Measurements from ENCODE around the gene GTF2F2.

GTF2F2 gene

DNA sequence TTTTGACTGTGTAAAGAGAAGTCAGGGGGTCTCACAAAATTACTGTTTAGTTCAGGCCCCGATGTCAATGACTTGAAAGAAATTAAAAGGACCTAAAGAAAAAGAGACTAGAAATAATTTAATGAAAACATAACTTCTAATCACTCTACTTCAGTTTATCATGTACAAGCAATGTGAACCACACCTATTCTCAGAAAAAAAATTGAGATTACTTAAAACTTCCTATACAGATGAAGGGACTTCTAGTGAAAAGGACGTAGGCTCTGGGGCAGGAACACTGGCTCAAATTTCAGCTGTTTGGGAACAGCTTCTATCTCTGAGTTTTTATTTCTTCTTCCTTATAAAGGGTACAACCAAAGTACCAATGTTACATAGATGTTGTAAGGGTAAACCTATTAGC, 182.7 kb downstream of the GTF2F2 start:
- ChIA-PET POLR2A (no interaction called here), CTCF (no interaction called here)
- no peak for DNase-seq (ENCODE audit: extremely low spot score)
- TF ChIP-seq TARDBP (IDR thresholded peaks at IDR 0.05) (no peak), LEF1 (IDR thresholded peaks at IDR 0.05; ENCODE audit: borderline replicate concordance) (no peak), ELF4 (IDR thresholded peaks at IDR 0.05) (no peak), CTBP1 (IDR thresholded peaks at IDR 0.05; ENCODE audit: borderline replicate concordance) (no peak), NFRKB (IDR thresholded peaks at IDR 0.05) (no peak), FOXM1 (IDR thresholded peaks at IDR 0.05; ENCODE audit: borderline replicate concordance) (no peak), ZNF384 (IDR thresholded peaks at IDR 0.05) (no peak)
- TF ChIP-seq, protein P1, sequence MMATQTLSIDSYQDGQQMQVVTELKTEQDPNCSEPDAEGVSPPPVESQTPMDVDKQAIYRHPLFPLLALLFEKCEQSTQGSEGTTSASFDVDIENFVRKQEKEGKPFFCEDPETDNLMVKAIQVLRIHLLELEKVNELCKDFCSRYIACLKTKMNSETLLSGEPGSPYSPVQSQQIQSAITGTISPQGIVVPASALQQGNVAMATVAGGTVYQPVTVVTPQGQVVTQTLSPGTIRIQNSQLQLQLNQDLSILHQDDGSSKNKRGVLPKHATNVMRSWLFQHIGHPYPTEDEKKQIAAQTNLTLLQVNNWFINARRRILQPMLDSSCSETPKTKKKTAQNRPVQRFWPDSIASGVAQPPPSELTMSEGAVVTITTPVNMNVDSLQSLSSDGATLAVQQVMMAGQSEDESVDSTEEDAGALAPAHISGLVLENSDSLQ (IDR thresholded peaks at IDR 0.05) = no peak

DNA sequence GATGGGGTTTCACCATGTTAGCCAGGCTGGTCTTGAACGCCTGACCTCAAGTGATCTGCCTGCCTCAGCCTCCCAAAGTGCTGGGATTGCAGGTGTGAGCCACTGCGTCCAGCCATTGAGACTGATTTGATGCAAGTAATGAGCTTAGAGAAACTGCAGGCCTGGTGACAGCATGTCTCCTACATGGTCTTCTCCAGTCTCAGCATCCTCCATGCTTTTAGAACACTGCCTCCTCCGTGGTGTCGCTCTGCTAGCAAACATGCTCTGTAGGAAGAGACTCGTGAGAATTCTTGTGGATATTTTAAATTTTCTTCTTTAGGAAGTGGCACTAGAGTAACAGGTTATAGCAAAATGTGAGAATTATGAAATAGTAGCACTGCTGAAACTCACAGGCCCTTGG, 183.6 kb downstream of the GTF2F2 start:
- no peak for DNase-seq (ENCODE audit: extremely low spot score)
- CTCF ChIA-PET = no interaction called here
- POLR2A ChIA-PET = no interaction called here
- TF ChIP-seq L3MBTL2 (conservative IDR thresholded peaks at IDR 0.05) (no peak), FOXM1 (IDR thresholded peaks at IDR 0.05; ENCODE audit: borderline replicate concordance) (no peak), LEF1 (IDR thresholded peaks at IDR 0.05; ENCODE audit: borderline replicate concordance) (no peak), CTBP1 (IDR thresholded peaks at IDR 0.05; ENCODE audit: borderline replicate concordance) (no peak), HDGF (IDR thresholded peaks at IDR 0.05; ENCODE audit: borderline replicate concordance) (no peak), ELF4 (IDR thresholded peaks at IDR 0.05) (no peak), ARNT (IDR thresholded peaks at IDR 0.05) (no peak)

DNA sequence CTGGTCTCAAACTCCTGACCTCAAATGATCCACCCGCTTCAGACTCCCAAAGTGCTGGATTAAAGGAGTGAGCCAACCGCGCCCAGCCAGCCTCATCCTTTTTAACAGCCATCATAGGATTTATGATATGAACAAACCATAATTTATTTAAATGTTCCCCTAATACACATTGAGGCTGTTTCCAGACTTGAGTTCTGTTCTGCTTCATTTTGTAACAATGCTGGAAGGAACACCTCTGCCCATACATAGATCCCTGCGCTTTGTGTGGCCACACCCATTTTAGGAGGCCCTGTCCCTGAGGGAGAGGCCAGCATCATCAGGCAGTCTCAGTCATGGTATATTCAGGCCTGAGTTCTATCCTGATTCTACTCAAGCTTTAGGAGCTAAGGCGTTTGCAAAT, 184.8 kb downstream of the GTF2F2 start:
- DNase-seq (ENCODE audit: extremely low spot score) = no peak
- ChIA-PET POLR2A (no interaction called here), CTCF (no interaction called here)
- TF ChIP-seq FOXK2 (IDR thresholded peaks at IDR 0.05) (no peak), CTBP1 (IDR thresholded peaks at IDR 0.05; ENCODE audit: borderline replicate concordance) (no peak), TARDBP (IDR thresholded peaks at IDR 0.05) (no peak), ZNF384 (IDR thresholded peaks at IDR 0.05) (no peak), FOXA1 (IDR thresholded peaks at IDR 0.05) (no peak), FOXM1 (IDR thresholded peaks at IDR 0.05; ENCODE audit: borderline replicate concordance) (no peak), ELF4 (IDR thresholded peaks at IDR 0.05) (no peak), BHLHE40 (IDR thresholded peaks at IDR 0.05; ENCODE audit: borderline replicate concordance) (no peak), SUZ12 (IDR thresholded peaks at IDR 0.05) (no peak), NFRKB (IDR thresholded peaks at IDR 0.05) (no peak), SP1 (IDR thresholded peaks at IDR 0.05) (no peak), L3MBTL2 (conservative IDR thresholded peaks at IDR 0.05) (no peak), LEF1 (IDR thresholded peaks at IDR 0.05; ENCODE audit: borderline replicate concordance) (no peak), ARNT (IDR thresholded peaks at IDR 0.05) (no peak), HDGF (IDR thresholded peaks at IDR 0.05; ENCODE audit: borderline replicate concordance) (no peak)
- TF ChIP-seq, protein P1 (IDR thresholded peaks at IDR 0.05) = no peak

DNA sequence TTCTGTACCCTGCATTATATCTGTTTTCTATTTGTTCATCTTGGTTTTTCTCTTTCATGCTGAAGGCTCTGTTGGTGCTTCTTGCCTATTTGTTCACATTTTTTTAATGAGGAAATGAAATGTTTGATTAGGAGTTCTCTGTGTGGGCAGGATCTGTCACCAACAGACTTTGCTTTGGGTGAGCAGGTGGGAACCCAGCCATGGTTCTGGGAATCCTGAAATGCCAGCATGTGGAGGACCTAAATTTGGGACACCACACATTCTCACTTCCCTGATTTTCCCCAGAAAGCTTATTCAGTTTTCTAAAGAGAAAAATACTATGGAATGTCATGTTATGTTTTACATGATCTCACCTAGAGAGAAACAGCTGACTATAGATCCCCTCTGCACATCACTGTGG, 186.7 kb downstream of the GTF2F2 start:
- TF ChIP-seq L3MBTL2 (conservative IDR thresholded peaks at IDR 0.05) = no peak
- no peak for TF ChIP-seq SUZ12 (IDR thresholded peaks at IDR 0.05)
- TF ChIP-seq FOXA1 (IDR thresholded peaks at IDR 0.05) = no peak
- TF ChIP-seq SP1 (IDR thresholded peaks at IDR 0.05) = no peak
- no peak for TF ChIP-seq BHLHE40 (IDR thresholded peaks at IDR 0.05; ENCODE audit: borderline replicate concordance)
- no peak for TF ChIP-seq HDGF (IDR thresholded peaks at IDR 0.05; ENCODE audit: borderline replicate concordance)
- TF ChIP-seq FOXK2 (IDR thresholded peaks at IDR 0.05) = no peak
- no peak for TF ChIP-seq LEF1 (IDR thresholded peaks at IDR 0.05; ENCODE audit: borderline replicate concordance)
- TF ChIP-seq CTBP1 (IDR thresholded peaks at IDR 0.05; ENCODE audit: borderline replicate concordance) = no peak
- no peak for TF ChIP-seq ELF4 (IDR thresholded peaks at IDR 0.05)
- TF ChIP-seq, protein P1 (IDR thresholded peaks at IDR 0.05) = no peak
- no peak for TF ChIP-seq FOXM1 (IDR thresholded peaks at IDR 0.05; ENCODE audit: borderline replicate concordance)
- TF ChIP-seq ZNF384 (IDR thresholded peaks at IDR 0.05) = no peak
- TF ChIP-seq NFRKB (IDR thresholded peaks at IDR 0.05) = no peak
- no peak for TF ChIP-seq ARNT (IDR thresholded peaks at IDR 0.05)
- TF ChIP-seq TARDBP (IDR thresholded peaks at IDR 0.05) = no peak
- POLR2A ChIA-PET = no interaction called here
- DNase-seq (ENCODE audit: extremely low spot score) = no peak
- CTCF ChIA-PET = interaction anchor here (0.6 to 3.6 kb wide), 4 partner anchors 210 to 333 kb away, joined by 3 to 13 read pairs (median 4); no protein-coding TSS in a partner anchor

DNA sequence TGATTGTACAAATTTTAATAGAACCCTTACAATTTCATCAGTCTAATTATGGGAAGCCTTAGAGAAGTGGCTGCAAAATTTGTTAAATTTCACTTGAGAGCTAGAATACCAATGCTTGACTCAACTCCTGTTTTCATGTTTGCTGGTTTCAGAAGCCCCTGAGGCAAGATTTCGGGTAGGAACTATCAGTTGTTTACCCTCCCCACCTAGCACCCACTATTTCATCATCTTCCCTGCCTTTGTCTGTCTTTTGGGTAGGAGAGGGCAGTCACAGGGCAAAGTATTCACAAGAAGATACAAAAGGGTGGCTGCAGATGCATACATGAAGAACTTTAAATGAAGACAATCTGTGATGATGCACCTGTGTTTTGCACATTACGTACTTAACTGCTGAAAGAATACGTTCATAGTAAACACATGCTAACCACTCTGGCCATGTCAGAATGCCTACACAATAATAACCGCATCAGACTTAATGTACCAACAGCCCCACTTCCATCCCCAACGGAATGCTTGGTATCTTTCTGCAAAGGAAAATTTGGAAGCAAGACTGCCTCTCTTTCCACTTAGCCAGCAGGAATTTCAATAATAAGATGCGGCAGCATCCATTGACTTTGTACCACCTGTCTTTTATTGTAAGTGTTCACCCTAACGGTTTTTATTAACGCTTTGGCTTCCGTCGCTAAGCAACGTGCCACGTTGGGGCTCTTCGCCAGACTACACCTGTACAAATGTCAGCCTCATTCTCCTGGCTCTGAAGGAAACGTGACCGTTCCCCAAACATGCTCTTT, 190.2 kb downstream of the GTF2F2 start:
- no peak for DNase-seq (ENCODE audit: extremely low spot score)
- TF ChIP-seq TARDBP (IDR thresholded peaks at IDR 0.05) (no peak), SUZ12 (IDR thresholded peaks at IDR 0.05) (no peak), ELF4 (IDR thresholded peaks at IDR 0.05) (no peak), FOXA1 (IDR thresholded peaks at IDR 0.05) (no peak), FOXK2 (IDR thresholded peaks at IDR 0.05) (no peak), ZNF384 (IDR thresholded peaks at IDR 0.05) (no peak)
- ChIA-PET POLR2A (no interaction called here), CTCF (interaction anchor here (0.6 to 3.6 kb wide), 2 partner anchors 197 to 264 kb away, joined by 3 to 13 read pairs; no protein-coding TSS in a partner anchor)

DNA sequence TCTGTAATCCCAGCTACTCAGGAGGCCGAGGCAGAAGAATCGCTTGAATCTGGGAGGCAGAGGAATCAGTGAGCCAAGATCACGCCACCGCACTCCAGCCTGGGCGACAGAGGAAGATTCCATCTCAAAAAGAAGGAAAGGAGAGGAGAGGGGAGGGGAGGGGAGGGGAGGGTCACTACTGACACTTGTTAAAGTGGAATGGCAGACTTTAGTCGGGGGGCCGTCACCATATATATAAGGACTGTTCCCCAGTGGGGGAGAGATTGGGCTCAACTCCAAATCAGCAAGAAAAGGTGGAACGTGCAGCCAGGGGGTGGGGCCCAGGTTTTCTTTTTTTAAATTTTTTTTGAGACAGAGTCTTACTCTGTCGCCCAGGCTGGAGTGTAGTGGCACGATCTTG, 194.5 kb downstream of the GTF2F2 start:
- ChIA-PET CTCF (no interaction called here), POLR2A (no interaction called here)

More for the DNA sequence above, 194.5 kb downstream of the GTF2F2 start:
- TF ChIP-seq CTBP1 (IDR thresholded peaks at IDR 0.05; ENCODE audit: borderline replicate concordance) (no peak), ELF4 (IDR thresholded peaks at IDR 0.05) (no peak), HDGF (IDR thresholded peaks at IDR 0.05; ENCODE audit: borderline replicate concordance) (no peak), TARDBP (IDR thresholded peaks at IDR 0.05) (no peak), FOXK2 (IDR thresholded peaks at IDR 0.05) (no peak)
- DNase-seq (ENCODE audit: extremely low spot score) = no peak

Measured in HEK293T (cell line).